ENCODE measurements around the gene ANO10. TPM values are rescaled to one million over a fixed set of nuclear protein-coding genes. Genes with fewer than 3 reads are reported as not detected.

The ANO10 gene
- total RNA-seq, 1 experiment from 2014 or later: 26.8 TPM

DNA sequence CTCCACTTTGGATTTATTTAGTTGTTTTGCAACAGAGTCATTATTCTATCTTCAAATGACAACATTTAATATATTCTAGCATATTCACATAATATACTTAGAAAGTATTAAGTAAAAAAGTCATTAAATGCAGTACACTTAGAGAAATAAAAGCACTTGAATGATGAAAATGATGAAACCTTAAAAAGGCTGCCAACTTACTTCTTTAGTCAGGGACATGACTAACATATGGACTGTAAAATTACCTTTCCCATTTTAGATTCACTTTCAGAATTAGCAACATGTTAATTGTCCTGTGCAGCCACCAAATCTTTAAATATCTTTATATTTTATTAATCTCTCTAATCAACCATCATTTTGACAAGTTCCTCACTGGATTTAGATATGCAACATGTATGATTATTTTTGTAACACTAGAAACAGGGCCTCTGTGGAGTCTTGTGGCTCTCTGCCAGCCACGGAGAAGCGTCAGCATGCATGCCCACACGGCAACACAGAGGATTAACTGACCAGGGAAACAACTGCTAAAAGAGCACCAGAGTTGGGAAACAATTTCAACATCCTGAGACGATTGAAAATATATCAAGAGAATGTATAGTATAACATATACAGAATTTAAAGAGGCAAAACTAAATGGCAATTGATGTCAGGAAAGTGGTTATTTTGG, 95.7 kb downstream of the ANO10 start:
- CTCF ChIA-PET: no interaction called here
- BruUV-seq (replicated peaks): no TSS peak
- DNase-seq: no peak
- TF ChIP-seq, protein P1, sequence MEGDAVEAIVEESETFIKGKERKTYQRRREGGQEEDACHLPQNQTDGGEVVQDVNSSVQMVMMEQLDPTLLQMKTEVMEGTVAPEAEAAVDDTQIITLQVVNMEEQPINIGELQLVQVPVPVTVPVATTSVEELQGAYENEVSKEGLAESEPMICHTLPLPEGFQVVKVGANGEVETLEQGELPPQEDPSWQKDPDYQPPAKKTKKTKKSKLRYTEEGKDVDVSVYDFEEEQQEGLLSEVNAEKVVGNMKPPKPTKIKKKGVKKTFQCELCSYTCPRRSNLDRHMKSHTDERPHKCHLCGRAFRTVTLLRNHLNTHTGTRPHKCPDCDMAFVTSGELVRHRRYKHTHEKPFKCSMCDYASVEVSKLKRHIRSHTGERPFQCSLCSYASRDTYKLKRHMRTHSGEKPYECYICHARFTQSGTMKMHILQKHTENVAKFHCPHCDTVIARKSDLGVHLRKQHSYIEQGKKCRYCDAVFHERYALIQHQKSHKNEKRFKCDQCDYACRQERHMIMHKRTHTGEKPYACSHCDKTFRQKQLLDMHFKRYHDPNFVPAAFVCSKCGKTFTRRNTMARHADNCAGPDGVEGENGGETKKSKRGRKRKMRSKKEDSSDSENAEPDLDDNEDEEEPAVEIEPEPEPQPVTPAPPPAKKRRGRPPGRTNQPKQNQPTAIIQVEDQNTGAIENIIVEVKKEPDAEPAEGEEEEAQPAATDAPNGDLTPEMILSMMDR (IDR thresholded peaks at IDR 0.05; ENCODE audit: unreplicated experiment): no peak
- H3K4me1 Mint-ChIP-seq (ENCODE audit: low read depth, unreplicated experiment): no peaks in the 10 kb centered on the region
- no peak overlapping the region for H3K4me3 Mint-ChIP-seq (ENCODE audit: low read depth, unreplicated experiment)
- no peak overlapping the region for H3K27ac Mint-ChIP-seq (ENCODE audit: unreplicated experiment)
- no peaks in the 10 kb centered on the region for H3K36me3 Mint-ChIP-seq (ENCODE audit: insufficient read depth, unreplicated experiment)
- no peaks in the 10 kb centered on the region for H3K9me3 Mint-ChIP-seq (ENCODE audit: low read depth, unreplicated experiment)
- no peaks in the 10 kb centered on the region for H3K27me3 Mint-ChIP-seq (ENCODE audit: unreplicated experiment)
- intact Hi-C loops (cut with micrococcal nuclease; ENCODE audit: unreplicated experiment): no loop called here

DNA sequence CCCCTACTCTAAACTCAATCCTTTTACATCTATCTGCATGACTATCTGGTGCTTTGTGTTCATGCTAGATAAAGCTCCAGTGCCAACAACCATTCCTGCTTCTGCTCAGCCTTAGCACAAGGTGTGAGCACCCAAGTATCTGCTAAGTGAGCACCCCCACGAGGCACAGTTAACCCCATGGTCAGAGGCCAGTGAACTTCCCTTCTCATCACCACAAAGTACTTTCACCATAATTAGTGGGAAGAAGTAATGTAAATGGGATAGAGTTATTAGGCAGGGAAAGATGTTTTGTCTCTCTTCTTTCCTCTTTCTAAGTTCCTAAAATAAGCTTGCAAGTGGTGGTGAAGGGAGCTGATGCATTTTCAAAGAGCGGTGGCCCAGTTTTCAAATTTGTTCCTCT, 96.4 kb downstream of the ANO10 start:
- intact Hi-C loops (cut with micrococcal nuclease; ENCODE audit: unreplicated experiment): no loop called here
- no peak overlapping the region for H3K27ac Mint-ChIP-seq (ENCODE audit: unreplicated experiment)
- no peak overlapping the region for H3K4me3 Mint-ChIP-seq (ENCODE audit: low read depth, unreplicated experiment)
- H3K27me3 Mint-ChIP-seq (ENCODE audit: unreplicated experiment): no peaks in the 10 kb centered on the region
- no peak for DNase-seq
- TF ChIP-seq, protein P1 (IDR thresholded peaks at IDR 0.05; ENCODE audit: unreplicated experiment): no peak
- no peaks in the 10 kb centered on the region for H3K9me3 Mint-ChIP-seq (ENCODE audit: low read depth, unreplicated experiment)
- BruUV-seq (replicated peaks): no TSS peak
- CTCF ChIA-PET: no interaction called here
- H3K4me1 Mint-ChIP-seq (ENCODE audit: low read depth, unreplicated experiment): no peaks in the 10 kb centered on the region
- H3K36me3 Mint-ChIP-seq (ENCODE audit: insufficient read depth, unreplicated experiment): no peaks in the 10 kb centered on the region

DNA sequence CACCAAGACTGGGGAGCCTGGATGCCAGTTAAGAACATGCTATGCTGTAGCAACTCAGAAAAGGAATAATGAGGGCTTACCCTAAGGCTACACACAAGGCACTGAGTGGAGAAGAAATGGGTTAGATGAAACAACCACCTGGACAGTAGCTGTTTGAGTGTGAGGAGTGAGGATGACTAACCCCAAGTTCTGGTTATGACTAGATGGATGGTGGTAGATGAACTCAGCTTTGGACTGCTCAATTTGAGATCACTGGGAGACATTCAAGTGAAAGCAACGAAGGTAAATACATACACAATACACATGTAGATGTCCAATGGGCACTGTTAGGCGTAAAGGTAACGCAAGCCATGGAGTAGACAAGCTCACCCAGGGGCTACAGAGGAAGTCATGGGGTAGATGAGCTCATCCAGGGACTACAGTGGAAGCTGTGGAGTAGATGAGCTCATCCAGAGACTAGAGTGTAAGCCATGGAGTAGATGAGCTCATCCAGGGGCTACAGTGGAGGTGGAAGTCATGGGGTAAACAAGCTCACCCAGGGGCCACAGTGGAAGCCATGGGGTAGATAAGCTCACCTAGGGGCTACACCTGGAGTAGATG, 98.3 kb downstream of the ANO10 start:
- intact Hi-C loops (cut with micrococcal nuclease; ENCODE audit: unreplicated experiment): no loop called here
- BruUV-seq (replicated peaks): no TSS peak

DNA sequence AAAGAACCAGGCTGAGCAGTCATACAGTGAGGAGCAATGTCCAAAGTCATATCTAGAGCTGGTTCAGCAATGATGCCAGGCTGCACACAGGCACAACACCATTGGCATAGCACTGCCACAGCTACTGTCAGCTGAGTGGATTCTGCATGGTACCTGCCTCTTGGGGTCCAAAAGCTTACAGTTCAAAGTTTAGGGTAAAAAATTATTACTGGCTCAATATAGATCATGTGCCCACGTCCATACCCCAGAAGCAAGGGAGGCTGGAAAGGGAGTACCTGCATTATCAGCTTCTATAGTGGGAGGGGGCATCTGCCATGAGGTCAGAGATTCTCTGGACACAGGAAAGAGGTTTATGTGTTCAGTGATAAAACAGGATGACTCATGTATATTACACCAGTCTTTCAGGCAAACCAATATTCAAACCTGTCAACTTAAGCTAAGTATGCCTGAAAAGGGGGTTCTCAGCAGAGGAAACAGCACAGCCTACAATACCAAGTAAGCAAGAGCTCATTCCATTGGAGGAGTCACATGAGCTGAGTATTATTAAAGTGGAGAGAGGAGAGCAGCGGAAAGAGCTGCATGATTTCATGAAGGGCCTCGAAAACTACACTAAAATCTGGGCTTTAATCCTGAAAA, 99.0 kb downstream of the ANO10 start:
- intact Hi-C loops (cut with micrococcal nuclease; ENCODE audit: unreplicated experiment): no loop called here
- CTCF ChIA-PET: interaction anchor here (1.1 kb wide), 1 partner anchor 561 kb away, joined by 3 read pairs; no protein-coding TSS in a partner anchor
- H3K27ac Mint-ChIP-seq (ENCODE audit: unreplicated experiment): no peak overlapping the region

More for the DNA sequence above, 98.3 kb downstream of the ANO10 start:
- Mint-ChIP-seq H3K9me3 (ENCODE audit: low read depth, unreplicated experiment) (no peaks in the 10 kb centered on the region), H3K4me3 (ENCODE audit: low read depth, unreplicated experiment) (no peak overlapping the region), H3K4me1 (ENCODE audit: low read depth, unreplicated experiment) (no peaks in the 10 kb centered on the region), H3K27me3 (ENCODE audit: unreplicated experiment) (no peaks in the 10 kb centered on the region), H3K27ac (ENCODE audit: unreplicated experiment) (no peak overlapping the region), H3K36me3 (ENCODE audit: insufficient read depth, unreplicated experiment) (no peaks in the 10 kb centered on the region)
- no peak for DNase-seq
- CTCF ChIA-PET: interaction anchor here (0.6 to 1.1 kb wide), 2 partner anchors 12 to 562 kb away, joined by 3 to 5 read pairs; no protein-coding TSS in a partner anchor
- TF ChIP-seq, protein P1 (IDR thresholded peaks at IDR 0.05; ENCODE audit: unreplicated experiment): no peak

More for the DNA sequence above, 99.0 kb downstream of the ANO10 start:
- DNase-seq: no peak
- BruUV-seq (replicated peaks): no TSS peak
- no peaks in the 10 kb centered on the region for H3K9me3 Mint-ChIP-seq (ENCODE audit: low read depth, unreplicated experiment)
- no peaks in the 10 kb centered on the region for H3K36me3 Mint-ChIP-seq (ENCODE audit: insufficient read depth, unreplicated experiment)
- TF ChIP-seq, protein P1 (IDR thresholded peaks at IDR 0.05; ENCODE audit: unreplicated experiment): no peak
- no peak overlapping the region for H3K4me3 Mint-ChIP-seq (ENCODE audit: low read depth, unreplicated experiment)
- no peaks in the 10 kb centered on the region for H3K4me1 Mint-ChIP-seq (ENCODE audit: low read depth, unreplicated experiment)
- H3K27me3 Mint-ChIP-seq (ENCODE audit: unreplicated experiment): no peaks in the 10 kb centered on the region
